ENCODE results near the gene ZBTB8OS. TPM values are rescaled to one million over a fixed set of nuclear protein-coding genes. Genes with fewer than 3 reads are reported as not detected.

ZBTB8OS gene
- total and polyA plus RNA-seq, 2 donors (not counting 3 experiments of a cell fraction or from before 2014, with no cell fraction given), result 28.3 to 38.0 TPM

DNA sequence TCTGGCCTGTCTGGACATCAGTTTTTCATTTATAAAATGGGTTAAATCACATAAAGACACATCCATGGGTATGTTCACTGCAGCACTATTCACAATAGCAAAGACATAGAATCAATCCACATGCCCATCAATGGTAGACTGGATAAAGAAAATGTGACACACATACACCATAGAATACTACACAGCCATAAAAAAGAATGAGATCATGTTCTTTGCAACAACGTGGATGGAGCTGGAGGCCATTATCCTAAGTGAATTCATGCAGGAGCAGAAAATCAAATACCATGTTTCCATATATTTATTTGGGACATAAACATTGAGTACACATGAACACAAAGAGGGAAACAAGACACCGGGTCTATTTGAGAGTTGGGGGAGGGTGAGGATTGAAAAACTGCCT is 28.1 kb downstream of the ZBTB8OS start:
- H2AFZ ChIP-seq (ENCODE audit: low read depth, low read length), result no peak overlapping the region
- intact Hi-C loops (cut with micrococcal nuclease), result no loop called here
- DNase-seq (ENCODE audit: low read depth, low spot score), result no peak
- dilution Hi-C loops (cut with MboI; ENCODE audit: extremely low pct_ligation_motif_present, low sequenced_read_pairs), result no loop called here
- H3K4me1 ChIP-seq (ENCODE audit: control insufficient read depth, extremely low read depth, insufficient read depth, low read length), result no peaks in the 10 kb centered on the region
- H3K4me2 ChIP-seq (ENCODE audit: insufficient read depth, low read length), result no peak overlapping the region
- ChIA-PET CTCF (interaction anchor here (3.5 kb wide), 1 partner anchor 102 kb away, joined by 66 read pairs; no protein-coding TSS in a partner anchor), POLR2A (no interaction called here)
- no peak overlapping the region for H3K27ac ChIP-seq (ENCODE audit: insufficient read depth, low read depth, low read length)
- H3K4me3 ChIP-seq (replicated peaks in 1 of 3; ENCODE audit: insufficient read depth in 1 of 3, low read depth in 1 of 3, low read length in 3 of 3), result no peak overlapping the region
- BruUV-seq (replicated peaks), result no TSS peak
- H3K9me3 ChIP-seq (replicated peaks; ENCODE audit: control insufficient read depth, insufficient read depth, low read length), result no peaks in the 10 kb centered on the region
- no peaks in the 10 kb centered on the region for H3K79me2 ChIP-seq (ENCODE audit: control insufficient read depth, insufficient read depth, low read length)
- no peak for FAIRE-seq
- H3K36me3 ChIP-seq (ENCODE audit: control insufficient read depth in 2 of 2, extremely low read depth in 1 of 2, insufficient read depth in 2 of 2, low read length in 2 of 2), result peaks cover 0 to 2% of the 10 kb centered on the region in 2 experiments
- no peak for TF ChIP-seq EZH2 (IDR thresholded peaks at IDR 0.05; ENCODE audit: borderline replicate concordance, low read depth, low read length, severe bottlenecking)
- TF ChIP-seq POLR2A (IDR thresholded peaks at IDR 0.05; ENCODE audit: low read depth, low read length), result no peak
- TF ChIP-seq JUN (IDR thresholded peaks at IDR 0.05; ENCODE audit: borderline replicate concordance, insufficient read depth, insufficient read length, low read depth), result no peak
- no peak for TF ChIP-seq POLR2AphosphoS5 (IDR thresholded peaks at IDR 0.05; ENCODE audit: insufficient read depth, low read depth, low read length)
- TF ChIP-seq MYC (IDR thresholded peaks at IDR 0.05; ENCODE audit: low read depth, low read length), result no peak
- TF ChIP-seq FOS (IDR thresholded peaks at IDR 0.05; ENCODE audit: borderline replicate concordance, insufficient read depth, low read length), result no peak
- TF ChIP-seq, protein P1, sequence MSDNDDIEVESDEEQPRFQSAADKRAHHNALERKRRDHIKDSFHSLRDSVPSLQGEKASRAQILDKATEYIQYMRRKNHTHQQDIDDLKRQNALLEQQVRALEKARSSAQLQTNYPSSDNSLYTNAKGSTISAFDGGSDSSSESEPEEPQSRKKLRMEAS (IDR thresholded peaks at IDR 0.05; ENCODE audit: insufficient read depth, insufficient read length), result no peak
- TF ChIP-seq, protein P2, sequence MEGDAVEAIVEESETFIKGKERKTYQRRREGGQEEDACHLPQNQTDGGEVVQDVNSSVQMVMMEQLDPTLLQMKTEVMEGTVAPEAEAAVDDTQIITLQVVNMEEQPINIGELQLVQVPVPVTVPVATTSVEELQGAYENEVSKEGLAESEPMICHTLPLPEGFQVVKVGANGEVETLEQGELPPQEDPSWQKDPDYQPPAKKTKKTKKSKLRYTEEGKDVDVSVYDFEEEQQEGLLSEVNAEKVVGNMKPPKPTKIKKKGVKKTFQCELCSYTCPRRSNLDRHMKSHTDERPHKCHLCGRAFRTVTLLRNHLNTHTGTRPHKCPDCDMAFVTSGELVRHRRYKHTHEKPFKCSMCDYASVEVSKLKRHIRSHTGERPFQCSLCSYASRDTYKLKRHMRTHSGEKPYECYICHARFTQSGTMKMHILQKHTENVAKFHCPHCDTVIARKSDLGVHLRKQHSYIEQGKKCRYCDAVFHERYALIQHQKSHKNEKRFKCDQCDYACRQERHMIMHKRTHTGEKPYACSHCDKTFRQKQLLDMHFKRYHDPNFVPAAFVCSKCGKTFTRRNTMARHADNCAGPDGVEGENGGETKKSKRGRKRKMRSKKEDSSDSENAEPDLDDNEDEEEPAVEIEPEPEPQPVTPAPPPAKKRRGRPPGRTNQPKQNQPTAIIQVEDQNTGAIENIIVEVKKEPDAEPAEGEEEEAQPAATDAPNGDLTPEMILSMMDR (IDR thresholded peaks at IDR 0.05; ENCODE audit: extremely low read depth in 1 of 2, insufficient read depth in 1 of 2, low read depth in 1 of 2, low read length in 2 of 2), result no peak
- TF ChIP-seq GATA2 (IDR thresholded peaks at IDR 0.05; ENCODE audit: insufficient read depth, insufficient read length, low read depth, low read length), result no peak
- H3K9me1 ChIP-seq (replicated peaks; ENCODE audit: control insufficient read depth, extremely low read depth, insufficient read depth, low read length), result peaks cover 3% of the 10 kb centered on the region
- no peaks in the 10 kb centered on the region for H4K20me1 ChIP-seq (replicated peaks; ENCODE audit: control insufficient read depth, extremely low read depth, insufficient read depth, low read length)
- H3K27me3 ChIP-seq (ENCODE audit: control insufficient read depth in 2 of 2, insufficient read depth in 2 of 2, low read length in 2 of 2), result no peaks in the 10 kb centered on the region
- no peak overlapping the region for H3K9ac ChIP-seq (replicated peaks; ENCODE audit: extremely low read depth, insufficient read depth, low read length)
